ENCODE data around the gene CSTF1.

DNA sequence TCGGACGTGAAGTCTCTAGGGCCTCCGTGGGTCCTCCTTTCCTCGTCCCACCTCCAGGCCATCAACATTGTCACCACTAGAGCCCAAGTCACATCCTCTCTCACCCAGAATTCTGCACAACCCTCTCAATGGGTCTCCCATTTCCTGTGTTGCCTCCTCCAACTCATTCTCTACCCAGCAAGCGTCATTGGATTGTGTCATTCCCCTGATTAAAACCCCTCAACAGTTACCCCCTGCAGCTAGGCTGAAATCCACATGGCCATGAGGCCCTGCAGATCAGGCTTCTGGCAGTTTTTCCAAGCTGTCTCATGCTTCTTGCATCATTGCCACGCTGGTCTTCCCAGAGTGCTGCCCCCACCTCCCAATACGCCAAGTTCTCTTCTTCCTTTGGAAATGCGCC is 46.5 kb upstream of the CSTF1 start:
- no peak for TF ChIP-seq YY1 (IDR thresholded peaks at IDR 0.05; ENCODE audit: low read depth)
- TF ChIP-seq TEAD4 (IDR thresholded peaks at IDR 0.05) = no peak
- TF ChIP-seq, protein P1, sequence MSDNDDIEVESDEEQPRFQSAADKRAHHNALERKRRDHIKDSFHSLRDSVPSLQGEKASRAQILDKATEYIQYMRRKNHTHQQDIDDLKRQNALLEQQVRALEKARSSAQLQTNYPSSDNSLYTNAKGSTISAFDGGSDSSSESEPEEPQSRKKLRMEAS (IDR thresholded peaks at IDR 0.05) = no peak
- TF ChIP-seq RAD21 (IDR thresholded peaks at IDR 0.05; ENCODE audit: low read depth) = no peak
- TF ChIP-seq TAF1 (IDR thresholded peaks at IDR 0.05; ENCODE audit: low read depth) = no peak
- TF ChIP-seq CEBPB (IDR thresholded peaks at IDR 0.05) = no peak
- TF ChIP-seq USF1 (IDR thresholded peaks at IDR 0.05) = no peak
- no peak for TF ChIP-seq ZBTB7A (IDR thresholded peaks at IDR 0.05; ENCODE audit: low read depth)
- TF ChIP-seq TCF12 (IDR thresholded peaks at IDR 0.05; ENCODE audit: low read depth) = no peak
